ENCODE measurements around the gene OR11A1.

OR11A1 gene

DNA sequence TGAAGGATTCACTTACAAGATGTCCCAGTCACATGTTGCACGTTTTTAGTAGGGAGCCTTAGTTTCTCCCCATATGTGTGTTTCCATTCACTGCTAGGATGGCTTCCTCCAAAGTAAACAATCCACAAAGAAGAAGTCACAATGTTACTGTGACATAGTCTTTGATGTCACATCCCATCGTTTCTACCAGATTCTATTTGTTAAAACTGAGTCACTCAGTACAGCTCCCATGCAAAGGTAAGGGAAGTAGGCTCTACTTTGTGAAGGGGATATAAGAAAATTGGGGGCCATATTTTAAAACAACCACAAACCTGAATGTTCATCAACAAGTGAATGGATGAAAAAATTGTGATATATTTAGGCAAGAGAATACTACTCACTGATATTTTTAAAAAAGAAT, at the start of gene OR11A1, which contains the start of gene OR2H1:
Gene OR11A1, minus strand, starts transcription at position 101 of the 400 bp plus-strand sequence. CDS start 29,430 bp downstream, outside the sequence.
Gene OR2H1, plus strand, starts transcription at position 185 of the 400 bp plus-strand sequence. CDS start 4,615 bp downstream, outside the sequence.
- no peak for DNase-seq

GRCh38 chr6:29506446-29507067, 49.7 kb upstream of the OR11A1 start:
- no peak for DNase-seq

GRCh38 chr6:29505808-29506207, 48.9 kb upstream of the OR11A1 start:
- DNase-seq = no peak

GRCh38 chr6:29504961-29505360, 48.1 kb upstream of the OR11A1 start:
- no peak for DNase-seq

DNA sequence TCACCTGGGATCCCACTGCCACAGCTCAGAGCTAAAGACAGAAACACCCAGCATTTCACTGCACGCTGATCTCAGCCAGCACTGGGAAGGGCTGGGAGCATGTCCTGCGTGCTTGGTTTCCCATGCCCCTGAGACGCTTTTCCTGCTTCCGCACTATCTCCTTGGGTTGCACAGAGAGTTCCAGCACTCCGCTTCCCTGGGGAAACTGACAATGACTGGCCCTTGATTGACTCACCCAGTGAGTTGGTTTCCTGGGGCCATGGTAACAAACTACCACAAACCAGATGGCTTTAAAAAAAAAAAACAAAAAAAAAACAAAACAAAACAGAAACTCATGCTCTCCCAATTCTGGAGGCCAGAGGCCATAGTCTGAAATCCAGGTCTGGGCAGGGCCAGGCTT, 45.7 kb upstream of the OR11A1 start:
- no peak for DNase-seq

- no peak for DNase-seq
Observed at GRCh38 chr6:29502181-29502580, 45.3 kb upstream of the OR11A1 start.

DNA sequence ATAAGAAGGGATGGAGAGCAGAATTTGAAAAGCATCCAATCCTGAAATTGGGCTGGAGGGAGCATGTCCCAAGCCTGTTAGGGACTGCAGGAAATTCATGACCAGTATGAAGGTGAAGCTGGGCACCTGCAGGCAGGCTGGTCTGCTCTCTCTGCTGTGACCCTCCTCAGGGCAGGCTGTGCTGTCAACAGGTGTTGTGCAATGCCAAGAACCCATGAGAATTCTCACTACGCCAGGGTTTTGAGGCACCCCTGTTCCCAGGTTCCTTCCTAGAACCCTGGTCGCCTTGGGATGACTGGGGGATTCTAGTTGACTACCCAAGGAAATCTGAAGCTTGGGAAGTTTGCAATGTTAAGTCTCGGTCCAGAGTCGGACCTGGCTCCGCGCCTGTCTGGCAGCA, 44.2 kb upstream of the OR11A1 start:
- no peak for DNase-seq

GRCh38 chr6:29500594-29500993, 43.7 kb upstream of the OR11A1 start:
- DNase-seq = no peak

- DNase-seq = no peak
Observed at GRCh38 chr6:29499704-29500103, 42.8 kb upstream of the OR11A1 start.

- no peak for DNase-seq
Observed at GRCh38 chr6:29496961-29497360, 40.1 kb upstream of the OR11A1 start.

- no peak for DNase-seq
Observed at GRCh38 chr6:29495571-29495970, 38.7 kb upstream of the OR11A1 start.

- DNase-seq = no peak
Observed at GRCh38 chr6:29494131-29494530, 37.3 kb upstream of the OR11A1 start.

DNA sequence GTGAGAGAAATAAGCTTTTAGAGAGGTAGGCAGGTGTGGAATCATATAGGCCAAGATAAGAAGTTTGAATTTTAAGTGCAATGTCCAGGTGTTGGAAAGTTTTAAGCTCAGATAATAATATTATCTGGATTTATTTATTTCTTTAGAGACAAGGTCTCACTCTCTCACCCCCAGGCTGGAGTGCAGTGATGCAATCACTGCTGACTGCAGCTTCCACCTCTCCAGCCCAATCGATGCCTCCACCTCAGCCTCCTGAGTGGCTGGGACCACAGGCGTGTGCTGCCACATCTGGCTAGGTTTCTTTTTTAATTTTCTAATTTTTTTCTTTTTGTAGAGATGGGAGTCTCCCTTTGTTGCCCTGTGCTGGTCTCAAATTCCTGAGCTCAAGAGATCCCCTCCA, 36.4 kb upstream of the OR11A1 start:
- DNase-seq = no peak

- DNase-seq = no peak
Observed at GRCh38 chr6:29491574-29491973, 34.7 kb upstream of the OR11A1 start.

DNA sequence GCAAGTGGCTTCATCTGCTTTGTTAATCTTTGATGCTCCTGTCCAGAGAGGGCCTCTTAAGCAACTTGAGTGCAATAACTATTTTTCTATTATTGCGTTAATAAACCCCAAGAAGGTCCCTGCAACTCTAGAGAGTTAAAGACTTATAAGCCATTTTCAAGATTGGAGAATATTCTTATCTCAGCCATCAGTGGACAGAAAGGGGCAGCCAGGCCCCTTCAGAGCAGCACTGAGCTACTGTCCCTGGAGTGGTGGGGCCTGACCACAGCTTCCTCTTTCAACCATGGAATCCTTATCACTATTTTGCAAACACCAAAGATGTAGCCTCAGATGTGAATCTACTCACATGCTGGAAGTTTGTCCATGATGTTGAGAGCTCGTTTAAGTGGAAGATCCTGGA, 33.7 kb upstream of the OR11A1 start:
- DNase-seq = peak; percentile 68 to 79

- peak; percentile 54 to 62 for DNase-seq
Observed at GRCh38 chr6:29490055-29490454, 33.2 kb upstream of the OR11A1 start.

DNA sequence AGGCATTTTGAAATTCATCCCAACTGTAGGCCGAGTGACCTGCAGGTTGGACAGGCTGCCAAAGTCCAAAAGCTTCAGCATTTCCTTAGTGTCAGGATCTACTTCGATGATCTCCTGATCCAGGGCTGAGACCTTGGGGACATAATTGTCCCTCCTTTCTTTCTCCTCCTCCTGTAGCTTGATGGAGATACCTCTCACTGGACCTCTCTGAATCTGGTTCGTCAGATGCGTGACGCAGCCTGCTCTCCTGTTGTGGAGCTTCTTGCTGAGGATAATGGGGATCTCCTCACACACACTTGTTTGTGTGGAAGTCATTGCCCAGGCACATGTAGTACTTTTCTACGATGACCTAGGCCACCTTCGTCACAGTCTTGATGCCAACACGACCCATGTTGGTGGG, 32.4 kb upstream of the OR11A1 start:
- no peak for DNase-seq

DNA sequence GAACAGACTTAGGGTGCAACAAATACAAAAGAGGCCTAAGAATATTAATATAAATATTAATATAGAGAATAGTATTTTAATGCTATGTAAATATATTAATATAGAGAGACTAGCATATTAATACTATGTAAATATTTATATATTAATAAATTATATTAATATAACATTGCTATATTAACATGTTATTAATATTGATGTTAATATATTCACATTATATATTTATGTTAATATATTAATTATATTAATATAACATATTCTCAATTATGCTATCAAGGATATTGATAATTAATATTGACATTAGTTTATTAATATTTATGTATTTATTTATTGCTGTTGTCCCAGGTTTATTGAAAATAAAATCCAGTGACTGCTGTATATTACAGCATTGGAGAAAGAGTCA, 32.0 kb upstream of the OR11A1 start:
- DNase-seq = no peak

GRCh38 chr6:29487660-29488059, 30.8 kb upstream of the OR11A1 start, which contains the start of gene MAS1L:
Gene MAS1L (minus strand): TSS chr6:29487956. CDS start chr6:29487902, 54 bp downstream.
- no peak for DNase-seq

DNA sequence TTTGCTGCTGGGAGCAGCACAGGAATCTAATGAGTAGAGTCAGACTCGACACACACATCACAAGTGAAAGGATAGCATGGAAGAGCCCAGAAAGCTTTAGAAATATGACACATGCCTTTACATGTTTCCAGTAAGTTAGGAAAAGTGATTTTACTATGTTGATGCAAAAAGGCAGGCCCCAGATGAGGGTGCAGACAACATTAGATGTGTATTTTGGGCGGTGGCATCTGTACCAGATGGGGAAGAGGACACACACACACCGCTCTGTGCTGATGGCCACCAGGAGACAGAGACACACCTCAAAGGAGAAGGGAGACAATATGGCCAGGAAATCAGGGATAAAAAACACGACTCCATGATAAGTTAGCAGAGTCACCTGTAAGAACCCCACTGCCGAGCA, 30.3 kb upstream of the OR11A1 start:
- DNase-seq = no peak

GRCh38 chr6:29486577-29486976, 29.7 kb upstream of the OR11A1 start:
- no peak for DNase-seq

GRCh38 chr6:29483735-29484134, 26.9 kb upstream of the OR11A1 start:
- DNase-seq = no peak

- no peak for DNase-seq
Observed at GRCh38 chr6:29483186-29483585, 26.3 kb upstream of the OR11A1 start.

- no peak for DNase-seq
Observed at GRCh38 chr6:29479560-29479959, 22.7 kb upstream of the OR11A1 start.

DNA sequence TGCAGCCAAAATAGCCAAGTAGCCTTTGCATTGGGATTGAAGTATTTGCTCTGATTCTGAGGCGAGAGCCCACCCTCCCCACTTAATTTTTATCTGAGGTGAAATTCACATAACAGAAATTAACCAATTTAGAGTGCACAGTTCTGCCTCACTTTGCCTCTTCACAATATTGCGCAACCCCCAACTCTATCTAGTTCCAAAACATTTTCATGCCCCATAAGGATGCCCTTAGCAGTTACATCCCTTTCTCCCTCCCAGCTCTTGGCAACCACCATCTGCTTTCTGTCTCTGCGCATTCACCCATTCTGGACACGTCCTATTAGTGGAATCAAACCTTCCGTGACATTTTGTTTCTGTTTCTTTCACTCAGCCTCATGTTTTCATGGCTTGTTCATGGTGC, 21.9 kb upstream of the OR11A1 start:
- no peak for DNase-seq
